ENCODE measurements around the gene GABBR2.

Gene GABBR2

GRCh38 chr9:98335661-98336060, 373.1 kb downstream of the GABBR2 start:
- DNase-seq (ENCODE audit: low read depth), result no peak
- H3K4me3 ChIP-seq (ENCODE audit: low read length), result no peak overlapping the region
- no peak for TF ChIP-seq CTCF (conservative IDR thresholded peaks at IDR 0.05; ENCODE audit: low read length)

GRCh38 chr9:98334796-98335195, 373.9 kb downstream of the GABBR2 start:
- DNase-seq (ENCODE audit: low read depth), result no peak
- no peak overlapping the region for H3K4me3 ChIP-seq (ENCODE audit: low read length)
- no peak for TF ChIP-seq CTCF (conservative IDR thresholded peaks at IDR 0.05; ENCODE audit: low read length)

- no peak for TF ChIP-seq CTCF (conservative IDR thresholded peaks at IDR 0.05; ENCODE audit: low read length)
- H3K4me3 ChIP-seq (ENCODE audit: low read length), result no peak overlapping the region
- peak; percentile 92 for DNase-seq (ENCODE audit: low read depth)
Observed at GRCh38 chr9:98333703-98334582, 374.8 kb downstream of the GABBR2 start.

GRCh38 chr9:98332405-98332831, 376.3 kb downstream of the GABBR2 start:
- no peak for DNase-seq (ENCODE audit: low read depth)
- no peak for TF ChIP-seq CTCF (conservative IDR thresholded peaks at IDR 0.05; ENCODE audit: low read length)
- H3K4me3 ChIP-seq (ENCODE audit: low read length), result no peak overlapping the region

- DNase-seq (ENCODE audit: low read depth), result no peak
- no peak for TF ChIP-seq CTCF (conservative IDR thresholded peaks at IDR 0.05; ENCODE audit: low read length)
Observed at GRCh38 chr9:98331536-98332259, 377.0 kb downstream of the GABBR2 start.

GRCh38 chr9:98330831-98331230, 377.9 kb downstream of the GABBR2 start:
- TF ChIP-seq CTCF (conservative IDR thresholded peaks at IDR 0.05; ENCODE audit: low read length), result no peak
- DNase-seq (ENCODE audit: low read depth), result peak; percentile 91

More at GRCh38 chr9:98331536-98332259, 377.0 kb downstream of the GABBR2 start:
- H3K4me3 ChIP-seq (ENCODE audit: low read length), result no peak overlapping the region

More at GRCh38 chr9:98330831-98331230, 377.9 kb downstream of the GABBR2 start:
- H3K4me3 ChIP-seq (ENCODE audit: low read length), result no peak overlapping the region

Data from AG10803 (cell line).